Measurements from ENCODE around the gene BCL2L2. TPM values are rescaled to one million over a fixed set of nuclear protein-coding genes. Genes with fewer than 3 reads are reported as not detected.
"Not testable (repeated sequence)": the region's sequence is repeated elsewhere in the genome, so short reads cannot be mapped to it uniquely, and the experiment has no call there.

Gene BCL2L2, protein sequence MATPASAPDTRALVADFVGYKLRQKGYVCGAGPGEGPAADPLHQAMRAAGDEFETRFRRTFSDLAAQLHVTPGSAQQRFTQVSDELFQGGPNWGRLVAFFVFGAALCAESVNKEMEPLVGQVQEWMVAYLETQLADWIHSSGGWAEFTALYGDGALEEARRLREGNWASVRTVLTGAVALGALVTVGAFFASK
- 10 to 100 TPM; 34.7 to 40.2 TPM for total RNA-seq
- long read RNA-seq, partial matches to known transcripts, result 0 of 3 reads
- long read RNA-seq, other reads (novel, unspliced or antisense), result 2 of 3 reads

DNA sequence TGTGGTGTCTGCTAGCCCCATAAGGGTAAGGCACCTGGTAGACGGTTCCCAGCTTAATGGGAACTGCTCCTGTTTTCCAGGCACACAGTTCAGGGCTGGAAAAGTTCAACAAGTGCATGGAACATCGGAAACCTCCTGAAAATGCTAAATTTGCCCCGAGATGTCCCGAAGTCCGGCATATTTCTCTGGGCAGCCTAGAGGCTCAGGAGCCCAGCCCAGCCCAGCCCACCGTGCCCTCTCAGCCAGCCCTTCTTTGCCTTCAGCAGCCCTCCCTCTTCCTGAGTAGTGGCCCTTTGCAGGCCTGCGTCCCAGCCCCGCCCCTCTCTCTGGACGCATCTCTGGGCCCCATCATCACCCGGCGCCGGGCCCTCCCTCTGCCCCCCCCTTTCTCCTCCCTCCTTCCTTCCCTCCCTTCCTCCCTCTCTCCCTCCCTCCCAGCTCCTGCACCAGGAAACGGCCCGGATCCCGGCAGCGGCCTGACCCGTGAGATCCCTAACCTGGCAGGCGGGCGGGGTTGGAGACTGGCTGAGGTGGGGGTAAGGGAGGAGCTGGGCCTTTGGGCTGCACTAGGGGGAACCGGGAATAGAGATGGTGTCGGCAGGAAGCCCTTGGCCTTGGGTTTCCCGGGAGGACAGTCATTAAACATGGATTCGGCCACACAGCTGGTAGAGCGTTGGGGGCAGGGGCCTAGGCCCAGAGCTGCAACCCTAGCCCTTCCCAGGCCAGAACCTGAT lies at the start of gene BCL2L2:
Gene BCL2L2 (plus strand): TSS at position 422 of the 734 bp plus-strand sequence. CDS start 935 bp downstream, outside the sequence.
- DNase-seq (peak; percentile 95), ATAC-seq (peak; percentile 73)
- intact Hi-C loops (cut with DNase I, micrococcal nuclease), result no loop called here

DNA sequence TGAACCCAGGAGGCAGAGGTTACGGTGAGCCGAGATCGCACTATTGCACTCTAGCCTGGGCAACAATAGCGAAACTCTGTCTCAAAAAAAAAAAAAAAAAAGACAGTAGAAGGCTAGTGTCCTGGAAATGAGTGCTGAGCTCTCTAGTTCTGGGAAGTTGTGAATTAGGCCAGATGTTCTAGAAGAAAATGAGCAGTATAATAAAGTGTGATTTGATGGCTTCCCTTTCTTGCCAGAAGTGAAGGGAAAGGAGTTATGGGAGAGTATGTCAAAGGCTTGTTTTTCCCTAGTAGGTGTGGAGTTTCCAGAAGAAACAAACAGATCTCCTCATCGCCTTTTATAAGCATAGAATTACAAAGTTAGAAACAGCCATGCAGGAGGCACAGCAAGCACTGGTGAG lies 48.4 kb upstream of the BCL2L2 start:
- no peak for ATAC-seq
- DNase-seq, result no peak
- intact Hi-C loops (cut with DNase I, micrococcal nuclease), result no loop called here

DNA sequence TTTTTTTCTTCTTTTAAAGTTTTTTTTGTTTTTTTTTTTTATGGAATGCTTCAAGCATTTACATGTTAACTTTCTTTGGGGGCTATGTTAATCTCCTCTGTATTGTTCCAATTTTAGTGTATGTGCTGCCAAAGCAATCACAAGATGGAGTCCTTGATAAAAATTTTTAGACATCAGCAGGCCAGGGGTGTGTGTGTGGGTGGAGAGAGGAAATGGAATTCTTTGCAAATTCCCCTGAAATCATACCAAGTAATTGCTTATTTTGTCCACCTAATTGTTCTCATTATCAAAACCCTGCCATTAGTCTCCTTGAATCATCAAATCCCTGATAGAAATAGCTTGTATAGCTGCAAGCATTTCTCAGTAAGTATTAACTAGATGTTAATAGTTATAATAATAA lies 47.2 kb upstream of the BCL2L2 start:
- intact Hi-C loops (cut with DNase I, micrococcal nuclease), result no loop called here
- ATAC-seq, result no peak

DNA sequence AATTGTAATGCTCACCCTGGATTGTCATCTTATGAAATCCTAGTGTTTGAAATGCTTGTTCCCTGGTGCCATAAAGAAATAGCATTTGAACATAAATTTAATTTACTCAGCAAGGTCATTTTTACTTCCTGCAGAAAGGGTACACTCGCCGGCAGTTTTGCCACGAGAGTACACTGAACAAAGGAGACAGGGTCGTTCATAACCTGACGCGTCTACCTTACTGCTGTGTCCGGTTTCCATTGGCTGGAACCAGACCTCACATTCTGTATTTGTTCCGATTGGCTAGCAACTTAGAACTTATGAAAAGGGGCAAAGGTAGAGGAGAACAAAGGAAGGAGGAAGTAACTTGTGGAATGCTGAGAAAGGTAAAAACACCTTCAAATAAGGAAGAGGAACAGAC lies 45.8 kb upstream of the BCL2L2 start:
- intact Hi-C loops (cut with DNase I, micrococcal nuclease), result loop anchor here in 1 of 2 donors (10.0 kb wide), 1 partner anchor 124 kb away; no protein-coding TSS in a partner anchor
- DNase-seq (peak in 1 of 2 donors; percentile 37), ATAC-seq (peak; percentile 57)

More for the DNA sequence above, 47.2 kb upstream of the BCL2L2 start:
- no peak for DNase-seq

DNA sequence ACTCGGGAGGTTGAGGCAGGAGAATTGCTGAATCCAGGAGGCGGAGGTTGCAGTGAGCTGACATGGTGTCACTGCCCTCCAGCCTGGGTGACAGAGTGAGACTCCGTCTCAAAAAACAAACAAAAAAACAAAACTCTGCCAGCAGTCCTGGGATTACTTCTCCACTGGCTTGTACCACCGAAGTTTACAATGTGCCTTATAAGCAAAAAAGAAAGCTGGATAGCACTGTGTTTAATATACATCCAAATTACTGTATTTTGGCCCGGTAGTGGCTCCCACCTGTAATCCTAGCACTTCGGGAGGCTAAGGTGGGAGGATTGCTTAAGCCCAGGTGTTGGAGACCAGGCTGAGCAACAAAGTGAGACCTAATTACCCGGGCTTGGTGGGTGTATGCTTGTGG lies 37.4 kb upstream of the BCL2L2 start:
- ATAC-seq (no peak), DNase-seq (no peak)
- intact Hi-C loops (cut with DNase I, micrococcal nuclease), result loop anchor here in 1 of 2 donors (10.0 kb wide), 1 partner anchor 116 kb away; no protein-coding TSS in a partner anchor

DNA sequence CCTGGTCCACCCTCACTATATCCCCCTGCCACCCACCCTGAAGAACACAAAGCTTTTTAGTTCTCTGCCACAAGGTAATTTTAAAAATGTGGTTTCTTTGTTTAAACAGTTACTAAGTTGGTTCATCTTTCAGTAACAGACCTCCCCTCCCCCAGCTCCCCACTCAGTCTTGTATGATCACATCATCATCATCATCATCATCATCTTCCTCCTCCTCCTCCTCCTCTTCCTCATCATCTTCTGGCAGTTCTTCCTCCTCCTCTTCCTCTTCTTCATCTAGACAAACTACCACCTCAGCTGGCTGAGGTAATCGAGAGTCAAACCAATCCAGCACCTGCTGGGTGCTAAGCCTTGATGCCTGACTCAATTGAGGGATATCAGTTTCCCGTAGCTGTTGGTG lies 31.2 kb upstream of the BCL2L2 start:
- ATAC-seq, result no peak
- intact Hi-C loops (cut with DNase I, micrococcal nuclease), result no loop called here
- DNase-seq, result no peak

DNA sequence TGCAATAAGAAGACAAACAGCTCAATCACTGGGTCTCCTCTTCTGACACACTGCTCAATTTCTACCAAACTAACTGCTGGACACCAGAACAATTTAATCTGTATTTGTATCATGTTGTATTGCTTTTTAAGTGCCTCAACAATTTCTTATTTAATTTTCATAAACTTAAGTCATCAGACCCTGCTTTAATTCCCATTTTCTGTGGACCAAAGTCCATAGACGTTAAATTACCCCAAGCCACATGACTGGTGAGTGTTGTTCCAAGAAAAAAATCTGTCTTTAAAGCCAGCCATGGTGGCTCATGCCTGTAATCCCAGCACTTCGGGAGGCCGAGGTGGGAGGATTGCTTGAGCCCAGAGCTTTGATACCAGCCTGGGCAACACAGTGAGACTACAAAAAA lies 29.4 kb upstream of the BCL2L2 start:
- no peak for DNase-seq
- intact Hi-C loops (cut with DNase I, micrococcal nuclease), result no loop called here
- no peak for ATAC-seq

DNA sequence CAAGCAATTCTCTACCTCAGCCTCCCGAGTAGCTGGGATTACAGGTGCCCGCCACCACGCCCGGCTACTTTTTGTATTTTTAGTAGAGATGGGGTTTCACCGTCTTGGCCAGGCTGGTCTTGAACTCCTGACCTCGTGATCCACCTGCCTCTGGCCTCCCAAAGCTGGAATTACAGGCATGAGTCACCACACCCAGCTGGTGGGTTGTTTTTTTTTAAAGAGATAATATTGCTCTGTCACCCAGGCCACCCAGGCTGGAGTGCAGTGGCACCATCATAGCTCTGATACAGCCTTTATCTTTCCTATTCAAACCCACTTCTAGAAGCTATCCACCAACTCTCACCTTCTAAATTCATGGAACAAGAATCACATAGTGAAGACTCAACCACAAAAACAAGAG lies 28.7 kb upstream of the BCL2L2 start:
- DNase-seq; intact Hi-C loops (cut with DNase I, micrococcal nuclease); ATAC-seq: not testable (repeated sequence)

DNA sequence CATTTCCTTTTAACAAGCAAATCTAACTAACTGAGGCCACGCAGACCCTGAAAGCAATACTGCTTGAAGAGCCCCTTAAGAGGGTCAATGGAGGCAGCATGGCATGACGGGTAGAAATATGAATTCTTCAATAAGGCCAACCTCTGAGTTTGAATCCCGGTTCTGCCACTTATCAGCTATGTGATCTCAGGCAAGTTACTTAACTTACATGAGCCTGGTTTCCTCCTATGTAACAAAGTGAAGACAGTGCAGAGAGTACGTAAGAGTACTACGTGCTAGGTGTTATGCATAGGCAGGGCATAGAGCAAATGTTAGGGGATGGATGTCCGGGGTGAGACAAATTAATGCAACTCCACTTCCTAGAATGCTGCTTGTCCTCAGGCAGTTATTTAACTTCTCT lies 25.4 kb upstream of the BCL2L2 start:
- intact Hi-C loops (cut with DNase I, micrococcal nuclease), result loop anchor here in 1 of 2 donors (10.0 kb wide), 1 partner anchor 1896 kb away; the partner anchor contains the start of gene SUPT16H
- ATAC-seq, result no peak
- DNase-seq, result no peak

DNA sequence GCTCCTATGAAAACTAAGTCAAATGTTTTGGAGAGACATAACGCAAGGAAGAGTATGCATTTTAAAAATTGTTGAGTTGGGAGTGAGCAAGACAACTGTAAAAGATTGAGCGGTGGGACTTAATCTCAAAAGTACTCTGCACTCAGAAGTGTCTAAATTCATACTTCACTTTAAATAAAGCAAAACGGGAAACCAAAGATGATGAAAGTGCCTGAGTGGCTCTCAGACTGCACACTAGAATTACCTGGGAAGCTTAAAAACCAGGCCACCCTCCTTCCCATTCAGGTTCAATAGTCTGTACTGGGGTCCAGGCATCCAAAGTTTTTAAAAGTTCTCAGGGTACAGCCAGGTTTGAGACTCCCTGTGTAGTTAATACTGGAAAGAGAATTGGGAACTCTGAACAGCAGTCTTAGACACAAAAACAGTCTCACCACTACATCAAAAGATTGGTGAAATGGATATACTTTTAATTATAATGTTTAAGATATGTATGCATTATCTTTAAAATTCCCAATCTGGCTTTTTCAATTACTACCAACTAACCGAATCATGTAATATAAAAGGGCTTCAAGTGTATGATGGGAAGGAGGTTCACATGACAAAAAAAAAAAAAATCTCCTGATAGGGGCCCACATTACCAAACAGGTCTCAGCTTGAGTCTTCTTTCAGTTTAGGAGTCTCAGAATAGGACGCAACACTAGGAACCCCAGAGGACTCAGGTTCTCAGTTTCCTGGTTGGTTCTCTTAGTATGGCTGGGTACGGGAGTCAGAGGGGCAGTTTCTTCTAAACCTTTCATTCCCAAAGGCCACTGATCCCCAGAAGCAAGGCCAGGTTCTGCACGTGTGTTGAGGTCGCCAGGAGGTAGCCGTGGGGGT lies 21.7 kb upstream of the BCL2L2 start:
- peak; percentile 22 for ATAC-seq
- no peak for DNase-seq
- intact Hi-C loops (cut with DNase I, micrococcal nuclease), result loop anchor here in 1 of 2 donors (10.0 kb wide), 1 partner anchor 1900 kb away; the partner anchor contains the start of gene SUPT16H

DNA sequence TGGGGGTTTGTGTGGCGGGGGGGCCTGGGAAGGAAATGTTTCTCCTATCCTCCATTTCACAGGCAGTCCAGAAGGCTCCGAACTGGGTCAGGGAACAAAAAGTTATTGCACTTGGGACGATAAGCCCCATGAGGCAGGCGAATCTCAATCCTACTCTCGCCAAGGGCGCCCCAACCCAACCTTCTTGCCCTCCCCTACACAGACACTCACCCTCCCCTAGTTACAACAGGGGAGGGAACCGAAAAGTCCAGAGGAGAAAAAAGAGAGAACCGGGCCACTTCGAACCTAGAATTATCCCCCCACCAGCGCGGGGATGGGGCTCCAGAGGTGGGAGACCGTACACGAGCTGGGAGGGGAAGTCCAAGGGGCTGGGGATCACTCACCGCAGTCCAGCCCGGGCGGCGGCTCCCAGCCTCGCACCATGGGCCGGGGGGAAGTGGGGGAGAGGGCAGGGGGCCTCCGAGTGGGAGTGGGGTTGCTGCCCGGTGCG lies 21.1 kb upstream of the BCL2L2 start:
- ATAC-seq, result peak; percentile 38
- no peak for DNase-seq
- intact Hi-C loops (cut with DNase I, micrococcal nuclease), result loop anchor here in 1 of 2 donors (10.0 kb wide), 1 partner anchor 1901 kb away; the partner anchor contains the start of gene SUPT16H

DNA sequence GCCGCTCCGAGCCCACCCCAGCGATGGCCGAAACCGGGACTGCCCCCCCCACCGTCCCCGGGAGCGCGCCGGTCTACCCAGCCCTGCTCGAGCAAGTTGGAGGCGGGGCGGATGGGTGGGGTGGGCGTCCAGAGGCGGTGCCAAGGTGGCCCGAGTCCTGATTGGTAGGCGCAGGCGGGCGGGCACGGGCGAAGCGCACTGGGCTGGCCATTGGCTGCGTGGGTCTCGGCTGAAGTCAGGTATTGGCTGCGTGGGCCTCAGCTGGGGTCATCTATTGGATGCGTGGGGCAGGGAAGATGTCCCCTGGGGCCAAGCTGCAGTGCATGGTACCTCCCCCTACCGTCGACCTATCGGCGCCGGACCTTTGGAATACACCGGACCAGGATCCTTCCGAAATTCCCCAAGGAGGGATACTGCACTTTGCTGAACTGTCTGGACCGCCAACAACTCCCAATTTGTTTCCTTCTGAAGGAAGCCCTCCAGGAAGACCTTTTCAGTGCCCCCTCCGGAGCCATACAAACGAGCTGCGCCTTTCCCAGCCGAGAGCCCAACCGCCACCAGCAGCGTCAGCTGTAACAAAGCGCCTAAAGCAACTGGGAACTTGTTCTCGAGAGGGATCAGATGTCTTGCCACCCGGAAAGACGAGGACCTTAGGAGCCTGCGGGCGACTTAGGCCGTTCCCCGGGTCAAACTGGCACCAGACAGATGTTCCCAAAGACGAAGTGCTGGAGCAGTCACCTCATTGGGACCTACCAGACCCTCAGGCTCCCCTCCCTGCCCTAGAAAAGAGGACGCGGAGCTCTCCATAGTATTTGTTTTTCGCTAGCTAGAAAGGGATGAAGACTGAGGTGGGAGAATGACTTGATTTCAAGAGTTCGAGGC lies 20.4 kb upstream of the BCL2L2 start, which contains the start of gene HOMEZ:
Gene HOMEZ (minus strand): TSS at position 113 of the 882 bp plus-strand sequence. CDS start 180 bp downstream, outside the sequence.
- DNase-seq (peak; percentile 99 to 100), ATAC-seq (peak; percentile 96)
- intact Hi-C loops (cut with DNase I, micrococcal nuclease), result loop anchor here in 1 of 2 donors (10.0 kb wide), 1 partner anchor 1901 kb away; the partner anchor contains the start of gene SUPT16H

DNA sequence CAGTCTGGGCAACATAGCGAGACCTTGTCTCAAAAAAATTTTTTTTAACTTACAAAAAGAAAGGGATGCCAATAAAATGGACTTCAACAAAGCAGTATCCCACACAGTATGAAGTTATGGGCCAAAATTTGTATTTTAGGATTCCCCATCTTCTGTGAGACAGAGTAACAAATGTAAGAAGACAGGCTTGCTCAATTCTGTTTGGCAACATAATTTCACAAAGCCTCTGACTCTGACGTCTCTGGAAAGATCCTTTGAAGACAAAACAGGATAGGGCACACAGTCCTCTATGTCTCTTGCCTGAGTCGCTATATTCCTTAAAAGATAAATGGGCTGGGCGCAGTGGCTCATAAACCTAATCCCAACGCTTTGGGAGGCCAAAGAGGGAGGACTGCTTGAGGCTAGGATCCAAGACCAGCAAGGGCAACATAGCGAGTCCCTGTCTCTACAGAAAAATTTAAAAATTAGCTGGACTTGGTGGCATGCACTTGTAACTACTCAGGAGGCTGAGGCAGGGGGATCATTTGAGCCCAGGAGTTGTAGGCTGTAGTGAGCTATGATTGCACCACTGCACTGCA lies 19.6 kb upstream of the BCL2L2 start:
- intact Hi-C loops (cut with DNase I, micrococcal nuclease), result loop anchor here in 1 of 2 donors (10.0 kb wide), 1 partner anchor 1902 kb away; the partner anchor contains the start of gene SUPT16H
- ATAC-seq (no peak), DNase-seq (no peak)

DNA sequence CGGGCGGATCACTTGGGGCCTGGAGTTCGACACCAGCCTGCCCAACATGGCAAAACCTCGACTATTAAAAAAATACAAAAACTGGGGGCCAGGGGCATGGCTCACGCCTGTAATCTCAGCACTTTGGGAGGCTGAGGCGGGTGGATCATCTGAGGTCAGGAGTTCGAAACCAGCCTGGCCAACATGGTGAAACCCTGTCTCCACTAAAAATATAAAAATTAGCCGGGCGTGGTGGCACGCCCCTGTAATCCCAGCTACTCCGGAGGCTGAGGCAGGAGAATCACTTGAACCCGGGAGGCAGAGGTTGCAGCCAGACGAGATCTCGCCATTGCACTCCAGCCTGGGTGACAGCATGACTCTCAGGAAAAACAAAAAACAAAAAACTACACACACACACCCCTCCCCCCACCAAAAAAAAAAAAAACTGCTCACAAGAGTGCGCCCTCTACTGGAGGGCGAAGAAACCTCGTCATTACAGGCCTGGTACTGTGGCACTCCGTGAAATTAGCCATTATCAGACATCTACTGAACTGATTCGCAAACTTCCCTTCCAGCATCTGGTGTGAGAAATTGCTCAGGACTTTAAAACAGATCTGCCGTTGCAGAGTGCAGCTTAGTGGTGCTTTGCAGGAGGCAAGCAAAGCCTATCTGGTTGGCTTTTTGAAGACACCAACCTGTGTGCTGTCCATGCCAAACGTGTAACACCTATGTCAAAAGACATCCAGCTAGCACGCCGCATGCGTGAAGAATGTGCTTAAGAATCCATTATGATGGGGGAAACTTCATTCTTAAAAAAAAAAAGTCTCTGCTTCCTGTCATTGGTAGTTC lies 11.7 kb upstream of the BCL2L2 start:
- ATAC-seq (peak; percentile 78), DNase-seq (peak in 1 of 2 donors; percentile 65)
- intact Hi-C loops (cut with DNase I, micrococcal nuclease), result no loop called here

DNA sequence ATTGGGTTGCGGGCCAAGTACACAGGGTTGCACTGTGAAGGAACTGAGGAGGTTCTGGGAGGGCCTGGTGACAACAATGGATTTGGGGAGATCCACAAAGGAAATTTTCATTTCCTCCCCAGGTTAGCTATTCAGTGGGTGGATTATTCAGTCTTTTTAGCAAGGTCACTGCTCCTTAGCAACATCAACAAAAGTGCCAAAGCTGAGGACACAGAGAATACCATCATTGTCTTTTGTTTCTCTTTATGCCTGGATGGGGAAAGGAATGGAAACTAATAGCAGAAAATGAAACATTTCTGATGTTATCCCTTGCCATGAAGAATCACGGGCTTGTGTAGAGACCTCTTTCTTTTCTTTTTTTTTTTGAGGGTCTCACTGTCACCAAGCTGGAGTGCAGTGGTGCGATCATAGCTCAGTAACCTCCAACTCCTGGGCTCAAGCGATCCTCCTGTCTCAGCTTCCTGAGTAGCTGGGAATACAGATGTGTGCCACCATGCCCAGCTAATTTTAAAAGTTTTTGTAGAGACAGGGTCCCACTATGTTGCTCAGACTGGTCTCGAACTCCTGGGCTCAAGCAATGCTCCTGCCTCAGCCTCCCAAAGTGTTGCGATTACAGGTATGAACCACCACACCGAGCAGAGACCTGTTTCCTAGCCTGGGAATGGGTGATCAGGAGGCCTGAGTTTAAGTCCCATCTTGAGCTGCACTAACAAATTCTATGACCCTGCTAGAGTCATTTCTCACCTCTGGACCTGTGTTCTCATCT lies 10.4 kb upstream of the BCL2L2 start:
- intact Hi-C loops (cut with DNase I, micrococcal nuclease), result no loop called here
- ATAC-seq (no peak), DNase-seq (no peak)

DNA sequence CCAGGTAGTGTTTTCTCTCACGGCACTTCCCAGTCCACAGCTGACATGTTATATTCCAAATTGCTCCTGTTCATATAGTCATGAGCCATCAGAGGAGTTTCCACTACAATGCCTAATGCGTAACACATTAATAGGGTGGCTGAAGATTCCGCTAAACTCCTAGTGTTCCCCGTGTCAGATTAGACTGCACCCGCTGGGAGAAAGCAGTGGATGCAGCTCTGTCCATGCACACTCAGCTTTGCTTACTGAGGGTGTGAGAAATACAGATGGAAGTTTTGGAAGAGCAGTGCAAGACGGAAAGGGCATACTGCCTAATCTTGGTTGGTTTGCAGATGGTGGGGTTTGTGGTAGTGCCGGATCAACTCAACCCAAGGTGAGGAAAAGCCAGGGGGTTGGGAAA lies 9.5 kb upstream of the BCL2L2 start:
- no peak for ATAC-seq
- no peak for DNase-seq
- intact Hi-C loops (cut with DNase I, micrococcal nuclease), result no loop called here
